Epithelial cell of alveolus of lung (primary cell): ENCODE data around the gene EML6. TPM values are rescaled to one million over a fixed set of nuclear protein-coding genes. Genes with fewer than 3 reads are reported as not detected.

Experiments
- total RNA-seq: library from RNA; depleted of rRNA; stranded (reverse); fragments of >200 nt; gene quantifications from 2 replicates; pipeline ENCODE4 v1.2.1, GENCODE V29; 2015

The EML6 gene
- total RNA-seq, result 0.65 TPM in 1 of 2 replicates, not detected in the other

GRCh38 chr2:54723131-54723995 is at the start of gene EML6:
Gene EML6 (plus strand): TSS chr2:54723662. CDS start chr2:54725062, 1,400 bp downstream.

